GM19025 (cell line): Measurements from ENCODE around the gene TRIM33.
"Not testable (repeated sequence)": the region's sequence is repeated elsewhere in the genome, so short reads cannot be mapped to it uniquely, and the experiment has no call there.

ENCODE experiments used
- ATAC-seq: cut with Tn5 transposase; IDR thresholded peaks from one replicate; pipeline ENCODE4 v1.9.1; 2021; ENCODE audit warnings: mild to moderate bottlenecking, low read depth, moderate library complexity; ENCODE audit not compliant: unreplicated experiment

Gene TRIM33

DNA sequence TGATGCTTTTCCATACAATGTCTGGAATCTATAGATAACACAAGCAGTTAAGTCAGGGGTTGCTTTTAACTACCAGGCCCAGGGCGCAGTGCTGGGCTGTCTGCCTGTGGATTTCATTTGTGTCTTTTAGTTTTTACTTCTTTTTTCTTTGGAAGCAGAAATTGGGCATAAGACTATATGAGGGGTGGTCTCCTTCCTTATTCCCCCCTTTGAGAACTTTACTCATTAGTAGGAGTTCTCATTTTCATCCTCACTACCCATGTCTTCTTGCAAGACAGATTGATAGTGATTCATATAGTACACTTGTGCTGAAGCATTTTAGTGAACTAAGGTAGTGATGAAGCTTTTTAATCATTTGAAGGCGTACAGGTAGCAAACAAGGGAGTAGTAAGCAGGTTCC is 147.8 kb downstream of the TRIM33 start:
- ATAC-seq = not testable (repeated sequence)

DNA sequence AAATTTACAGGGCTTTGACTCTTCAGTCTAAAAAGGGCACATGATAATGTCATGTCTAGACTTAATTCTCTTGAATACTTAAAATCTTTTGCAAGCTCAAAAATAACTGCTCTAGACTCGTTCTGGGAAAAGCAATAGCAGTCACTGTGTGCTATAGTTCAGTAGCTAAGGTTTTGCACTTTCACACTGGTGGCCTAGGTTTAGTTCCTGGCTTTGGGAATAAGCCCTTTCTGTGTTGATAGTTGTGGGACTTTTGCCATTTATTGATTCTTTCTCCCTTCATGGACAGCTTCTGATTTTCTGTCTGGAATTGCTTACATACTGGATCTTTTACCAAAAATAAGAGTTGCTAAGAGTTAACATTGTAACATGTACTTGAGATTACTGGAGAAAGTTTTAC is 151.2 kb downstream of the TRIM33 start:
- no peak for ATAC-seq

- no peak for ATAC-seq
These were observed 155.8 kb downstream of the TRIM33 start for GRCh38 chr1:114355240-114355639.

GRCh38 chr1:114353262-114353661 is 157.7 kb downstream of the TRIM33 start:
- no peak for ATAC-seq

GRCh38 chr1:114352797-114353196 is 158.2 kb downstream of the TRIM33 start:
- no peak for ATAC-seq

GRCh38 chr1:114350731-114351445 is 160.1 kb downstream of the TRIM33 start:
- ATAC-seq = no peak

- no peak for ATAC-seq
These were observed 161.0 kb downstream of the TRIM33 start for GRCh38 chr1:114349891-114350605.

DNA sequence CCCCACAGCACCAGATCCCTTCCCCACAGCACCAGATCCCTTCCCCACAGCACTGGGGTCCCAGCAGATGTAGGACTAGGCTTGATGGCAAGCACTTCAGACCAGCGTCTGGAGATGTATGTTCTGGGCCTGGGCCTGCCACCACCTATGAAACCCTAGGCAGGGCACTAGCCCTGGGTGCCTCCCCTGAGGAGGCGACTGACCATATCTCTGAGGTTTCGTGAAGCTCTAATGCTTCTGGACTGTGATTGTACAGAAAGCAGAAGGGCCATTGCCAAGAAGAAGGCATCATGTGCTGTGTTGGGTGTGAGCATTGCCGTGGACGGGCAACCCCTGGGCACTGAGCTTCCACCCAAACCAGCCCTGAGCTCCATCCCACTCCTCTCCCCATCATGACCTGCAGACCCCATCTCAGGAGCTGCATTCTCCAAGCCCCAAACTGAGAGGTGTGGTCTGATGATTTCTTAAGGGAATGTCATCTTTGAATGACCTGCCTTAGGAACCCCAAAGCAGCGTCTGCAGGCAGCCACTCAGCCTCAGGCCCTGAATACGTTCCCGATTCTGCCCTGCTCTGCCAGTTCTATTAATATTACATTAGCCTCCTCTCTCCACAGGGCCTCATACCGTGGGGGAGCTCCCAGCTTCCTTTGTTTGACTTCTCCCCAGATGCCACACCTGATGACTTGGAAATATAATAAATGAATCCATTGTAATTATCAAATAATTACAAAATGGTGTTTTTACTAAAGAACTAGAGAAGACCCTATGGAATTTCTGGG is 163.4 kb downstream of the TRIM33 start:
- no peak for ATAC-seq

DNA sequence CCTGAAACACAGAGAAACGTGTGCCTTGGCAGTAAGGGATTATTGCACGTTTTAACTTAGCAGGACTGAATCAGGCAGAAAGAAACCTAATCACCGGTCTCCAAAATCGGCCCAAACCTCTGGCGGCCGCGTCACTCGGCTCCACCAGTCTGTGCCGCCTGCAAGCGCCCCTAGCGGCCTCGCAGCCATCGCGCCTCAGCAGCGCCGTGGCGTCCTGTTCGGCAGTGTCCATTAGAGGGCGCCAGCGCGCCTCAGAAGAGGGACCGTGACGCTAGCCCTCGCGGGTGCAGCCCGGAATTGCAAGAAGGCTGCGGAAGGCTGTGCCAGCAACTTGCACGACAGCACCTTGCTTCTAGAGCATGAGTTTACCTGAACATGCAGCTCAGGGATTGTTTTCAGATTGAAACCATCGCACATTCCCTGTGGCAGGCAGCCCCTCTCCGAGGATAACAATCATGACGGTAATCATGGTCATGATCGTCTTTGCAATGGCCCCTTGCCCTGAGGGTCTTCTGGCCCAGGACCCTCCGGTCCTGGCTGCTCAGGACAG is 164.4 kb downstream of the TRIM33 start:
- ATAC-seq = peak; percentile 99

DNA sequence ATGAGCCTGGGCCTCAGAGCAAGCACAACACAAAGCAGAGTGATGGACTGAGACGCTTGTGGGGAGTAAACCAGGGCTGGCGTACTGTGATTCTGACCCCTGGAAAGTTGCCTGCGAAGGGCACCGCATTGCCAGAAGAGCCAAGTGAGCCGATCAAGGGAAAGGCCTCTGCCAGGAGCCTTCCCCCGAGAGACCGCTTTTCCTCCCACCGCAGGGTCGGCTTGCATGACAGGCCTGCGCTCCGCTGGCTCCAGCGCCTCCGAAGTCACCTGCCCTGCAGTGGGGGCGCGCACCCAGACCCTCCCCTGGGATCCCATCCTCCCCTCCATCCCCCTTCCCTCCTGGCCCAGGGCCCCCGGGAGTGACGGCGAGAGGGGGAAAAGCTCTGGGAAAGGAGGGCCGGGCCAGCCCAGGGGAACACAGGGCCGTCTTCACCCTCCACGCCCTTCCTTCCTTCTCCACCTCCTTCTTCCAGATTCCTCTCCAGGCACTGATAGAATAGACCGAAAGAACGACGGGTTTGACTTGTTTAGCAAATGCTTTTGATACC is 165.0 kb downstream of the TRIM33 start:
- ATAC-seq = peak; percentile 28

DNA sequence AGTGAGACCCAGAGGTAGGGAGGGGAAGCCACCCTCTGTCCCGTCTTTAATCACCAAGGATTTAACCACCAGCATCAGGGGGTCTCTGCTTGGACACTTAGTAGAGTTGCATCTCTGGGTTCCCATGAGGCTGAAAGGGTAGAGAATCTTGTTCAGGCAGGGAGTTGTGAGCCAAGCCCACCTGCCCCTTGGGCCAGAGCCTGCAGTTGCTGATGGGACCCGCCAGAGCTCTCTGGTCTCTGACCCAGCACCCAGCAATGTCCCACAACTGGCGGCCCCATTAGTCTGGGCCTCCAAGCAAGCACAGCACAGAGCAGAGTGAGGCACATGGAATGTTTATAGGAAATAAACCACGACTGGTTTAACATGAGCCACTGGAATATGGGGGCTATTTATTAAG is 166.3 kb downstream of the TRIM33 start:
- ATAC-seq = no peak
